Mucosa of descending colon (tissue), 3 donors: ENCODE measurements around the gene SLC3A2. TPM values are rescaled to one million over a fixed set of nuclear protein-coding genes. Genes with fewer than 3 reads are reported as not detected.

Experiments used
- ATAC-seq: fragments of 200-7000 bp; cut with Tn5 transposase; one replicate; pipeline ENCODE4 v1.9.1; 2020; ENCODE audit warnings: mild to moderate bottlenecking, moderate library complexity
- DNase-seq, 3 donors: peaks; one replicate each; pipeline ENCODE4 v3.0.0-alpha.2; 2020
- H3K36me3 ChIP-seq: fragments of 200-600 bp; one replicate; pipeline ENCODE4 v1.8.0; 2021; ENCODE audit warnings: low read depth, mild to moderate bottlenecking
- H3K4me1 ChIP-seq: fragments of 200-600 bp; one replicate; pipeline ENCODE4 v1.8.0; 2021; ENCODE audit warnings: low read depth, mild to moderate bottlenecking
- H3K4me3 ChIP-seq: fragments of 200-600 bp; one replicate; pipeline ENCODE4 v1.8.0; 2021; ENCODE audit warnings: mild to moderate bottlenecking
- H3K9me3 ChIP-seq: fragments of 200-600 bp; one replicate; pipeline ENCODE4 v1.8.0; 2021; ENCODE audit warnings: mild to moderate bottlenecking
- CTCF ChIP-seq: fragments of 200-600 bp; IDR thresholded peaks from one replicate; pipeline ENCODE4 v1.8.0; 2022; ENCODE audit warnings: antibody characterized with exemption, mild to moderate bottlenecking
- intact Hi-C, 2 donors: fragments of 100-400 bp; cut with DNase I in 1 of 2; cut with micrococcal nuclease in 1 of 2; formaldehyde crosslinking; loops; one replicate each; pipeline versions ENCODE4 v1.11.0 to v1.11.1; 2022; cut with DNase I, micrococcal nuclease
- total RNA-seq, 3 donors: library from RNA; stranded (reverse); fragmentation: NEBNext Ultra II Directional in 2 of 3; extraction: Animal tissue kit (Norgen Biotek cat#: 25700) in 2 of 3; gene quantifications; one replicate each; pipeline versions ENCODE4 v1.2.1 to v1.2.4, GENCODE V29; 2021 to 2023
- donor health status: DM: no; HTN: no; CAD: no; lungs with moderate emphysema.
- donor health status: DM: no; HTN: no; CAD: no.
- donor health status: DM: no; HTN: yes; CAD: no.

SLC3A2 gene
- total RNA-seq, 3 donors from 2014 or later = 116 to 127 (median 124) TPM

DNA sequence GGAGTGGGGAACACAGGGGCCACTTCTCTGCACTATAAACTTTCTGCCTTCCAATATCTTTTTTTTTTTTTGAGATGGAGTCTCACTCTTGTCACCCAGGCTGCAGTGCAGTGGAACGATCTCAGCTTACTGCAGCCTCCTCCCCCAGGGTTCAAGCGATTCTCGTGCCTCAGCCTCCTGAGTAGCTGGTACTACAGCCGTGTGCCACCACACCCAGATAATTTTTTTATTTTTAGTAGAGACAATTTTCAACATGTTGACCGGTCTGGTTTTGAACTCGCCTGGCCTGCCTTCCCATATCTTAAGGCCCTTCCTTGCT is 1.7 kb downstream of the SLC3A2 start:
- H3K9me3 ChIP-seq = no peaks in the 10 kb centered on the region
- intact Hi-C loops = loop anchor here in 1 of 2 donors (10.0 kb wide), 1 partner anchor 682 kb away; the partner anchor contains the start of gene PLAAT2
- H3K4me1 ChIP-seq = peaks cover 32% of the 10 kb centered on the region
- ATAC-seq = no peak
- H3K36me3 ChIP-seq = peaks cover 18% of the 10 kb centered on the region
- H3K4me3 ChIP-seq = no peak overlapping the region
- DNase-seq = no peak
- no peak for TF ChIP-seq CTCF

DNA sequence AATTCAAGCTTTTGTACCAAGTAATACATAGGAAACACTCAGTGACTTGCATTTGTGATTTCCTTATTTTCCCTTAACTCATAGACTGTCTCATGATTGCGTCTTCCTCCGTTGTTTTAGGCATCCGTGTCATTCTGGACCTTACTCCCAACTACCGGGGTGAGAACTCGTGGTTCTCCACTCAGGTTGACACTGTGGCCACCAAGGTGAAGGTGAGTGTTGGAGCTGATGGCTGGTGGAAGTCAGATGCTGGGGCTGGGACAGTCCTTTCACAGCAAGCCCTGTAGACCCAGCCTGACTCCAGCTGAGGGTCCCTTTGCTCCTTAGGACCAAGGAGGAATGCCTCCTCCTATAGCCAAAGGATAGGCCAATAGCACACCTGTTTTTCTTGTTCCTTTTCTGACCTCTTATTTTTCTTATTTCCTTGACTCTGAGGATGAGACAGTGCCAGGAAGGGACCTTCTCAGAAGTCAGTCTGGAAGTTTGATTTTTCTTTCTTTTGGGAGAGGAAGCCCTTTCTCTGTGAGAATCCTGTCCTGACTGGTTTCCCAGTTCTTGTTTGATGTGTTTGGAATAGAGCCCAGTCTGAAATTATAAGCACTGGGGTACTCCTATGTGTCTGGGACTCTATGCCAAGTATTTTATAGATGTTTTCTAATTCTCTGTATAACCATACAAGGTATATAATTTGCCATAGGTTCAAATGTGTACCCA is 2.2 kb downstream of the SLC3A2 start:
- intact Hi-C loops = loop anchor here in 1 of 2 donors (10.0 kb wide), 1 partner anchor 682 kb away; the partner anchor contains the start of gene PLAAT2
- peaks cover 18% of the 10 kb centered on the region for H3K36me3 ChIP-seq
- no peak for TF ChIP-seq CTCF
- DNase-seq (no peak), ATAC-seq (no peak)
- no peaks in the 10 kb centered on the region for H3K9me3 ChIP-seq
- no peak overlapping the region for H3K4me3 ChIP-seq
- H3K4me1 ChIP-seq = peaks cover 32% of the 10 kb centered on the region

DNA sequence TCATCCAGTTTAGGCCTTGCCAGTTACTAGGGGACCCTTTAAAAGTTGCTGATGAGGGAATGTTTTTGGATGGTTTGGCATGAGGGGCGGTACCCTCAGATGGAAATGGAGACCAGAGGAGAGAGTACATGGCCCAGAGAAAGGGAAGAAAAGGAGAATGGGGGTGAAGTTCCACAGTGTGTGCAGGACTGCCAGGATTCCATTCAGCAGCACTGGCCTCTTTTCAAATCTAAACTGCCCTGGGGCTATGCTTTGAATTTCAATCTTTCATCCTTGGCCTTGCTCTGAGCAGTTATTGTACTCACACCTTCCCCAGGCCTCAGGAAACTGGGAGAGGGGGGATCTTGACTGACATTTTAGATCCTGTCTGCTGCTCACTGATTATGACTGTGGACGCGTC is 3.0 kb downstream of the SLC3A2 start:
- intact Hi-C loops = loop anchor here in 1 of 2 donors (10.0 kb wide), 1 partner anchor 681 kb away; the partner anchor contains the start of gene PLAAT2
- Histone ChIP-seq H3K9me3 (no peaks in the 10 kb centered on the region), H3K36me3 (peaks cover 20% of the 10 kb centered on the region), H3K4me3 (no peak overlapping the region), H3K4me1 (peaks cover 32% of the 10 kb centered on the region)
- no peak for ATAC-seq
- DNase-seq = no peak
- TF ChIP-seq CTCF = no peak

DNA sequence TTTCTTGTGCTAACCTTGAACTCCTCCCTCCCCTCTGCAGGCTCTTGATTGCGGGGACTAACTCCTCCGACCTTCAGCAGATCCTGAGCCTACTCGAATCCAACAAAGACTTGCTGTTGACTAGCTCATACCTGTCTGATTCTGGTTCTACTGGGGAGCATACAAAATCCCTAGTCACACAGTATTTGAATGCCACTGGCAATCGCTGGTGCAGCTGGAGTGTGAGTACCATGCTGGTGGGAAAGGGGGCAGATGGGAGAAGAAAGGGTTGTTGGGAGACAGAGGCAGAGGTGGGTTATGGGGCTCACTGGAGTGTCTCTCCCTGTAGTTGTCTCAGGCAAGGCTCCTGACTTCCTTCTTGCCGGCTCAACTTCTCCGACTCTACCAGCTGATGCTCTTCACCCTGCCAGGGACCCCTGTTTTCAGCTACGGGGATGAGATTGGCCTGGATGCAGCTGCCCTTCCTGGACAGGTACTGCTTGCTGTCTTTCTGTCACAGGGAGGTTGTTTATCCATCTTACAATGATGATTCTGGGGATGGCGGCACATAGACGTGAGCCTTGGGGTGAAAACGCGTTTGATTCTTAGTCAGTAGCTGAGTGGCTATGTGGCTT is 4.5 kb downstream of the SLC3A2 start:
- peaks cover 41% of the 10 kb centered on the region for H3K4me1 ChIP-seq
- ATAC-seq = no peak
- DNase-seq = no peak
- no peak overlapping the region for H3K4me3 ChIP-seq
- intact Hi-C loops = loop anchor here in 1 of 2 donors (10.0 kb wide), 1 partner anchor 680 kb away; the partner anchor contains the start of gene PLAAT2
- H3K36me3 ChIP-seq = peaks cover 22% of the 10 kb centered on the region
- TF ChIP-seq CTCF = no peak
- H3K9me3 ChIP-seq = no peaks in the 10 kb centered on the region

GRCh38 chr11:62888406-62888805 is 7.7 kb downstream of the SLC3A2 start:
- Histone ChIP-seq H3K4me3 (no peak overlapping the region), H3K9me3 (no peaks in the 10 kb centered on the region), H3K4me1 (peaks cover 24% of the 10 kb centered on the region), H3K36me3 (peaks cover 20% of the 10 kb centered on the region)
- ATAC-seq (no peak), DNase-seq (no peak)
- intact Hi-C loops = loop anchor here in 1 of 2 donors (10.0 kb wide), 1 partner anchor 676 kb away; the partner anchor contains the start of gene PLAAT2
- TF ChIP-seq CTCF = no peak
